ENCODE measurements around the gene CHCHD4. TPM values are rescaled to one million over a fixed set of nuclear protein-coding genes. Genes with fewer than 3 reads are reported as not detected.

Gene CHCHD4
- total and polyA plus RNA-seq, 2 donors from 2014 or later = 12.8 to 33.6 TPM

GRCh38 chr3:14147066-14147435, 22.4 kb upstream of the CHCHD4 start:
- Histone ChIP-seq H3K36me3 (ENCODE audit: control insufficient read depth in 2 of 3, insufficient read depth in 3 of 3, low read length in 3 of 3) (peaks cover 2 to 43% (median 27%) of the 10 kb centered on the region in 3 donors), H3K9ac (ENCODE audit: low read length in 3 of 3) (no peak overlapping the region), H3K27ac (ENCODE audit: low read depth in 2 of 2, low read length in 2 of 2) (peak overlapping the region in 1 of 2 donors; percentile 47), H3K9me3 (ENCODE audit: control insufficient read depth in 2 of 3, insufficient read depth in 1 of 3, low read length in 3 of 3) (no peaks in the 10 kb centered on the region), H3K27me3 (ENCODE audit: control insufficient read depth, insufficient read depth, low read length) (no peaks in the 10 kb centered on the region), H3K4me3 (ENCODE audit: low read length in 3 of 3) (no peak overlapping the region), H3K4me1 (ENCODE audit: control insufficient read depth in 2 of 3, insufficient read depth in 2 of 3, low read depth in 1 of 3, low read length in 3 of 3) (peaks cover 6 to 18% (median 17%) of the 10 kb centered on the region in 3 donors)
- DNase-seq (no peak), FAIRE-seq (no peak)
- no peak for TF ChIP-seq CTCF (IDR thresholded peaks at IDR 0.05; ENCODE audit: borderline replicate concordance, extremely low read depth, insufficient read depth)
- intact Hi-C loops (cut with DNase I) = no loop called here

DNA sequence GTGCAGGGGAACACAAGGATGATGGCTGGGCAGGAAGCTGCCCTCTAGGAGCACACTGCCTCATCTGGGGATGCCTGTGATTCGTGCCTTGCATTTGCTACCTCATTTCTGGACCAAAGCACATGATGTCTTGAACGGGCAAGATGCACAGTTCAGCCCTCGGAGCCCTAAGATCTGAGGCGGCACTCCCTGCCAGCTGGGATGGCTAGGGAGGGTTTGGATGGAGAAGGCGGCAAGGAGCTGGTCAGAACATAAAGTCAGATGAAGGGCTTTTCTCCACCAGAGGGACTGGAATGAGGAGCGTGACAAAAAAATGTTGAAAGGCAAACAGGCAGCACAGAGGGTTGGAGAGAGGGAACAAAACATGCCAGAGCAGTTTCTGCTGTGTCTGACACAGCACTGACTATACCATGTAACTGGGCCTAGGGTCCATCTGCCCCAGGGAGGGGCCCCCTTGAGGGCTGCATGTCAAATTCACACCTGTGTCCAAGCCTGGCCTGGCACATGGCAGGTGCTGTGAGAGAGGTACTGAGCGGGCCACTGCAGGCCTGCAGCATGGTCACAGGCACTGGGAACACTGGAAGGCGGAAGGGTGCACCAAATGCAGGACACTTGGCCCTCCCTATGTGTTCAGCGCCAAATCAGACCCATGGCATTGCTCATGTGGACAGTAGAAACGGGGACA, 21.9 kb upstream of the CHCHD4 start:
- peaks cover 6 to 20% (median 18%) of the 10 kb centered on the region in 3 donors for H3K4me1 ChIP-seq (ENCODE audit: control insufficient read depth in 2 of 3, insufficient read depth in 2 of 3, low read depth in 1 of 3, low read length in 3 of 3)
- H3K4me3 ChIP-seq (ENCODE audit: low read length in 3 of 3) = no peak overlapping the region
- no peaks in the 10 kb centered on the region for H3K27me3 ChIP-seq (ENCODE audit: control insufficient read depth, insufficient read depth, low read length)
- intact Hi-C loops (cut with DNase I) = no loop called here
- no peaks in the 10 kb centered on the region for H3K9me3 ChIP-seq (ENCODE audit: control insufficient read depth in 2 of 3, insufficient read depth in 1 of 3, low read length in 3 of 3)
- FAIRE-seq = no peak
- peak in 3 of 5 donors; percentile 4 to 65 (median 29) for DNase-seq
- peaks cover 2 to 43% (median 25%) of the 10 kb centered on the region in 3 donors for H3K36me3 ChIP-seq (ENCODE audit: control insufficient read depth in 2 of 3, insufficient read depth in 3 of 3, low read length in 3 of 3)
- peak overlapping the region in 1 of 2 donors; percentile 47 for H3K27ac ChIP-seq (ENCODE audit: low read depth in 2 of 2, low read length in 2 of 2)
- no peak for TF ChIP-seq CTCF (IDR thresholded peaks at IDR 0.05; ENCODE audit: borderline replicate concordance, extremely low read depth, insufficient read depth)
- no peak overlapping the region for H3K9ac ChIP-seq (ENCODE audit: low read length in 3 of 3)

DNA sequence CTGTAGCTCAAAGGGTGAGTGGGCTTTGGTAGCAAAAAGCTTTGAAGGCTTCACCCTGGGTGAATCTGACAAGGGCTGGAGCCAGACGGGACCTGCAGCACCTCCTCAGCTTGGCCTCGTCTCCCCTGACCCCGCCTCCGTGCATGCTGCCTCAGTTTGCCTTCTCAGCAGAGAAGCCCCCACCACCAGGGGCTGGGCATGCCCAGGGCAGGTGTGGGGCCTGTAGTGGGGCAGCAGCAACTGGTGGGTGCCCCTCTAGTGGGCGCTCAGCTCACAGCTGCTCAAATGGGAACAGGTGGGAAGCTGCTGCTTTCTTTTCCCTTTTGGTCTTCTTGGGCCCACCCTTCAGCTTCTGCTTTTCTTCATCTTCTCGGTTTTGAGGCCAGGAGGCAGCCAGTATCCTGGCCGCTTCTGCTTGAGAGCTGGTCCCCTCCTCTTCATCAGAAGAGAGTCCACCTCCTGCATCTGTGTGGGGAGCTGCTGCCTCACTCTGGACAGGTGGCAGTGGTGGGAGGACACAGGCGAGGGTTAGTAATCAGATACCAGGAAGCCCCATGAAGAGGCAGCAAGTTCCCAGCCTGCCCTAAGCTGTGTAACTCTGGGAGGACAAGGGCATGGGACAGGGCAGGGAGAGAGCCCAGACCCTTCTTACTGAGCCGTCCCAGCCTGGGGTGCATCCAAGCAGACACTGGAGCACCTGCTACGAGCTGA, 21.2 kb upstream of the CHCHD4 start:
- FAIRE-seq = no peak
- Histone ChIP-seq H3K27ac (ENCODE audit: low read depth in 2 of 2, low read length in 2 of 2) (no peak overlapping the region), H3K4me3 (ENCODE audit: low read length in 3 of 3) (no peak overlapping the region), H3K9me3 (ENCODE audit: control insufficient read depth in 2 of 3, insufficient read depth in 1 of 3, low read length in 3 of 3) (no peaks in the 10 kb centered on the region), H3K4me1 (ENCODE audit: control insufficient read depth in 2 of 3, insufficient read depth in 2 of 3, low read depth in 1 of 3, low read length in 3 of 3) (peaks cover 6 to 20% (median 18%) of the 10 kb centered on the region in 3 donors), H3K36me3 (ENCODE audit: control insufficient read depth in 2 of 3, insufficient read depth in 3 of 3, low read length in 3 of 3) (peaks cover 2 to 45% (median 23%) of the 10 kb centered on the region in 3 donors), H3K9ac (ENCODE audit: low read length in 3 of 3) (no peak overlapping the region), H3K27me3 (ENCODE audit: control insufficient read depth, insufficient read depth, low read length) (no peaks in the 10 kb centered on the region)
- TF ChIP-seq CTCF (IDR thresholded peaks at IDR 0.05; ENCODE audit: borderline replicate concordance, extremely low read depth, insufficient read depth) = no peak
- peak in 4 of 5 donors; percentile 12 to 79 (median 27) for DNase-seq
- intact Hi-C loops (cut with DNase I) = no loop called here

Measured in kidney (tissue), 14 donors.